Measurements from ENCODE around the gene PNMT. TPM values are rescaled to one million over a fixed set of nuclear protein-coding genes. Genes with fewer than 3 reads are reported as not detected.

PNMT gene
- total and polyA plus RNA-seq, 5 donors from 2014 or later, result 1.2 TPM; not detected in 4

- Mint-ChIP-seq H3K4me3 (peak overlapping the region in 1 of 4 donors; percentile 27), H3K4me1 (peaks cover 13 to 32% (median 21%) of the 10 kb centered on the region in 4 donors), H3K27me3 (peaks cover 52% of the 10 kb centered on the region), H3K27ac (no peak overlapping the region), H3K36me3 (no peaks in the 10 kb centered on the region), H3K9me3 (no peaks in the 10 kb centered on the region)
- no peak overlapping the region for H3K4me3 ChIP-seq (ENCODE audit: low read depth, low read length)
- H3K27ac ChIP-seq (ENCODE audit: insufficient read depth, low read length, poor library complexity, severe bottlenecking), result no peak overlapping the region
- ATAC-seq (ENCODE audit: low read depth in 2 of 2), result no peak
- H3K36me3 ChIP-seq (ENCODE audit: control insufficient read depth, insufficient read depth, low read length), result no peaks in the 10 kb centered on the region
- H3K4me1 ChIP-seq (ENCODE audit: control insufficient read depth, insufficient read depth, low read length, poor library complexity, severe bottlenecking), result peaks cover 26% of the 10 kb centered on the region
- peaks cover 11% of the 10 kb centered on the region for H3K27me3 ChIP-seq (ENCODE audit: control insufficient read depth, insufficient read depth, low read length)
- H3K9me3 ChIP-seq (ENCODE audit: control insufficient read depth in 2 of 2, low read length in 2 of 2), result no peaks in the 10 kb centered on the region
- no peak for DNase-seq
These were observed 43.9 kb upstream of the PNMT start for GRCh38 chr17:39624313-39624712.

DNA sequence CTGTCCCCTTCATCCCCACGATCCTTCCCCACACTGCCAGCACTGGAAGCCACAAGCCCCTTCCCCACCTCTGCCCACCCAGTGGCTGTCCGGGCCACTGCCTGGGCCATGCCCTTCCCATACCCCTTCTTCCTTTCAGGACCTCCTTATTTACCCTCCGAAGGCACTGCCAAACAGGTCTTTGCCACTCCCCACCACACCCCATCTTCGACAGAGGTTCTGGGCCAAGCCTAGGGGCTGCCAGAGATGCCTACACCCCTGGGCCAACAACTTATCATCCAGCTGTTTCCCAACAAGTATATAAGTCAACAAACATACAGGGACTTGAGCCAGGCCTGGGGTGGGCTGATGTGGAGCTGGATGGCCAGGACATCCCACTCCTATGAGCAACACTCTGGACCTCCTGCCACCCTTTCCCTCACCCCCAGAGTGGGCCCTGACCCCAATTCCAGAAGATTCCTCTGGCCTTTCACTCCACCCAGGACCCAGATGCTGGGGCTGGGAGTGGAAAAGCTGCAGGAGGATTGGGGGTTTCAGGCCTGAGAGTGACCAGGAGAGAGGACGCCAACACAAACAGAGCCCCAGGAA, 43.0 kb upstream of the PNMT start:
- Mint-ChIP-seq H3K27ac (no peak overlapping the region), H3K4me3 (peak overlapping the region in 2 of 4 donors; percentile 10 to 33), H3K9me3 (no peaks in the 10 kb centered on the region), H3K36me3 (no peaks in the 10 kb centered on the region), H3K4me1 (peaks cover 13 to 32% (median 21%) of the 10 kb centered on the region in 4 donors), H3K27me3 (peaks cover 54% of the 10 kb centered on the region)
- ATAC-seq (ENCODE audit: low read depth in 2 of 2) (no peak), DNase-seq (no peak)
- H3K4me1 ChIP-seq (ENCODE audit: control insufficient read depth, insufficient read depth, low read length, poor library complexity, severe bottlenecking), result peaks cover 26% of the 10 kb centered on the region
- H3K9me3 ChIP-seq (ENCODE audit: control insufficient read depth in 2 of 2, low read length in 2 of 2), result no peaks in the 10 kb centered on the region
- H3K36me3 ChIP-seq (ENCODE audit: control insufficient read depth, insufficient read depth, low read length), result no peaks in the 10 kb centered on the region
- H3K4me3 ChIP-seq (ENCODE audit: low read depth, low read length), result no peak overlapping the region
- no peak overlapping the region for H3K27ac ChIP-seq (ENCODE audit: insufficient read depth, low read length, poor library complexity, severe bottlenecking)
- peaks cover 11% of the 10 kb centered on the region for H3K27me3 ChIP-seq (ENCODE audit: control insufficient read depth, insufficient read depth, low read length)

DNA sequence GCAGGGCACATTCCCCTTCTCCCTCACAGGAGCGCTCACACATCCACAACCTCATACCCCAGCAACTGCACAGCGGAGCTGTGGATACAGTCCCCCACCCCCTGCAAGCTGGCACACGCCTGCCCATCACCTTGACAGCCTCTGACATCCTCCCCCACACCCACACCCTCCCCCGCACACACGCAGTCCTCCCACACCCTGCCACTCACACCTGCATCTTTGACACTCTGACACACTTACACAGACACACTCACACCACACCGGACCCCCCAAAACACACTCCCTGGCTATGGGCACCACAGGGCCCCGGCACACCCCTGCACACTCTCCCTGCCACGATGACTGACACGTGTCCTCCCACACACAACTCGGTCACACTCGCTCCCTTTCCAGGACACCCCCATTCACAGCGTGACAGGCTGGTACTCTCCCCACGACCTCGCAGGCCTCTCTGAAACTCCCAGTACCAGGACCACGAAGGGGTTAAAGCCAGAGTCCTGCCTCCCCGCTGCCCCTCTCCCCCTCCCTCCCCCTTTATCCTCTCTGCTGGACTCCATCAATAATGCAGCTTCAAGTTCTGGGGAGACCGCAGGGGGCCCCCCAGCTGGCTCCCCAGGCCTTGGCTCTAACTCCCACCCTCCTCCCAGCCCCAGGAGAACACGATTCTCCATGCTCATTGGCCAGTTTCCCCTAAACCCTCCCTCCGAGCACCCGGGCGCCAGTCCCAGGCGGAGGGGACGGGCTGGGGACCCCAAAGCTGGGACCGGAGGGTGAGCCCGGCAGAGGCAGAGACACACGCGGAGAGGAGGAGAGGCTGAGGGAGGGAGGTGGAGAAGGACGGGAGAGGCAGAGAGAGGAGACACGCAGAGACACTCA, 41.8 kb upstream of the PNMT start, which contains the start of gene PPP1R1B:
TSS of gene PPP1R1B (plus strand) at position 782 of the 876 bp plus-strand sequence. CDS start 441 bp downstream, outside the sequence.
- H3K27me3 ChIP-seq (ENCODE audit: control insufficient read depth, insufficient read depth, low read length), result peaks cover 11% of the 10 kb centered on the region
- Mint-ChIP-seq H3K4me3 (peak within 1 kb of the TSS in 1 of 4 donors; percentile 60), H3K27ac (no peak within 1 kb of the TSS), H3K9me3 (peaks cover 0 to 1% (median 0%) of the 10 kb centered on the region in 7 donors), H3K36me3 (no peaks in the 10 kb centered on the region), H3K4me1 (peaks cover 13 to 35% (median 22%) of the 10 kb centered on the region in 4 donors), H3K27me3 (peaks cover 63% of the 10 kb centered on the region)
- ATAC-seq (ENCODE audit: low read depth in 2 of 2) (no peak), DNase-seq (no peak)
- H3K4me1 ChIP-seq (ENCODE audit: control insufficient read depth, insufficient read depth, low read length, poor library complexity, severe bottlenecking), result peaks cover 28% of the 10 kb centered on the region
- no peaks in the 10 kb centered on the region for H3K36me3 ChIP-seq (ENCODE audit: control insufficient read depth, insufficient read depth, low read length)
- no peaks in the 10 kb centered on the region for H3K9me3 ChIP-seq (ENCODE audit: control insufficient read depth in 2 of 2, low read length in 2 of 2)
- H3K4me3 ChIP-seq (ENCODE audit: low read depth, low read length), result no peak within 1 kb of the TSS
- H3K27ac ChIP-seq (ENCODE audit: insufficient read depth, low read length, poor library complexity, severe bottlenecking), result no peak within 1 kb of the TSS

DNA sequence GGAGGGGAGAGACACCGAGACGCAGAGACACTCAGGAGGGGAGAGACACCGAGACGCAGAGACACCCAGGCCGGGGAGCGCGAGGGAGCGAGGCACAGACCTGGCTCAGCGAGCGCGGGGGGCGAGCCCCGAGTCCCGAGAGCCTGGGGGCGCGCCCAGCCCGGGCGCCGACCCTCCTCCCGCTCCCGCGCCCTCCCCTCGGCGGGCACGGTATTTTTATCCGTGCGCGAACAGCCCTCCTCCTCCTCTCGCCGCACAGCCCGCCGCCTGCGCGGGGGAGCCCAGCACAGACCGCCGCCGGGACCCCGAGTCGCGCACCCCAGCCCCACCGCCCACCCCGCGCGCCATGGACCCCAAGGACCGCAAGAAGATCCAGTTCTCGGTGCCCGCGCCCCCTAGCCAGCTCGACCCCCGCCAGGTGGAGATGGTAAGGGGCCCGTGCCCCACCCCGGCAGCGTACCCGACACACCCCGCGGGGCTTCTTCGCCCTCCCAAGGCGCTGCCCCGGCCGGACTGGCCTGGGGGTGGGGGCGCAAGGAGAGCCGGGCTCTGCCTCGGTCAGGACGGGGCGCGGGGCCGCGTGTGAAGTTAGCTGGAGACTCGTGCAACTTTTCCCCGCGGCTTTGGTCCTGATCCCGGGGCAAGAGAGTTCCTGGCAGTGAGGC, 41.1 kb upstream of the PNMT start:
- Mint-ChIP-seq H3K9me3 (peaks cover 0 to 1% (median 0%) of the 10 kb centered on the region in 7 donors), H3K36me3 (no peaks in the 10 kb centered on the region), H3K27ac (no peak overlapping the region), H3K27me3 (peaks cover 60% of the 10 kb centered on the region), H3K4me1 (peaks cover 8 to 33% (median 18%) of the 10 kb centered on the region in 4 donors), H3K4me3 (peak overlapping the region in 1 of 4 donors; percentile 60)
- ATAC-seq (ENCODE audit: low read depth in 2 of 2) (no peak), DNase-seq (no peak)
- no peaks in the 10 kb centered on the region for H3K36me3 ChIP-seq (ENCODE audit: control insufficient read depth, insufficient read depth, low read length)
- no peak overlapping the region for H3K4me3 ChIP-seq (ENCODE audit: low read depth, low read length)
- no peak overlapping the region for H3K27ac ChIP-seq (ENCODE audit: insufficient read depth, low read length, poor library complexity, severe bottlenecking)
- H3K27me3 ChIP-seq (ENCODE audit: control insufficient read depth, insufficient read depth, low read length), result peaks cover 11% of the 10 kb centered on the region
- peaks cover 23% of the 10 kb centered on the region for H3K4me1 ChIP-seq (ENCODE audit: control insufficient read depth, insufficient read depth, low read length, poor library complexity, severe bottlenecking)
- no peaks in the 10 kb centered on the region for H3K9me3 ChIP-seq (ENCODE audit: control insufficient read depth in 2 of 2, low read length in 2 of 2)

- Histone ChIP-seq H3K9me3 (ENCODE audit: control insufficient read depth in 2 of 2, low read length in 2 of 2) (no peaks in the 10 kb centered on the region), H3K36me3 (ENCODE audit: control insufficient read depth, insufficient read depth, low read length) (no peaks in the 10 kb centered on the region), H3K27me3 (ENCODE audit: control insufficient read depth, insufficient read depth, low read length) (peaks cover 11% of the 10 kb centered on the region), H3K4me3 (ENCODE audit: low read depth, low read length) (no peak overlapping the region), H3K4me1 (ENCODE audit: control insufficient read depth, insufficient read depth, low read length, poor library complexity, severe bottlenecking) (peaks cover 21% of the 10 kb centered on the region), H3K27ac (ENCODE audit: insufficient read depth, low read length, poor library complexity, severe bottlenecking) (no peak overlapping the region)
- Mint-ChIP-seq H3K4me1 (peaks cover under 1 to 28% (median 14%) of the 10 kb centered on the region in 4 donors), H3K27ac (no peak overlapping the region), H3K4me3 (peak overlapping the region in 1 of 4 donors; percentile 23), H3K27me3 (peaks cover 56% of the 10 kb centered on the region), H3K9me3 (peaks cover 0 to 1% (median 0%) of the 10 kb centered on the region in 7 donors), H3K36me3 (no peaks in the 10 kb centered on the region)
- DNase-seq (no peak), ATAC-seq (ENCODE audit: low read depth in 2 of 2) (no peak)
These were observed 40.3 kb upstream of the PNMT start for GRCh38 chr17:39627712-39628516.

DNA sequence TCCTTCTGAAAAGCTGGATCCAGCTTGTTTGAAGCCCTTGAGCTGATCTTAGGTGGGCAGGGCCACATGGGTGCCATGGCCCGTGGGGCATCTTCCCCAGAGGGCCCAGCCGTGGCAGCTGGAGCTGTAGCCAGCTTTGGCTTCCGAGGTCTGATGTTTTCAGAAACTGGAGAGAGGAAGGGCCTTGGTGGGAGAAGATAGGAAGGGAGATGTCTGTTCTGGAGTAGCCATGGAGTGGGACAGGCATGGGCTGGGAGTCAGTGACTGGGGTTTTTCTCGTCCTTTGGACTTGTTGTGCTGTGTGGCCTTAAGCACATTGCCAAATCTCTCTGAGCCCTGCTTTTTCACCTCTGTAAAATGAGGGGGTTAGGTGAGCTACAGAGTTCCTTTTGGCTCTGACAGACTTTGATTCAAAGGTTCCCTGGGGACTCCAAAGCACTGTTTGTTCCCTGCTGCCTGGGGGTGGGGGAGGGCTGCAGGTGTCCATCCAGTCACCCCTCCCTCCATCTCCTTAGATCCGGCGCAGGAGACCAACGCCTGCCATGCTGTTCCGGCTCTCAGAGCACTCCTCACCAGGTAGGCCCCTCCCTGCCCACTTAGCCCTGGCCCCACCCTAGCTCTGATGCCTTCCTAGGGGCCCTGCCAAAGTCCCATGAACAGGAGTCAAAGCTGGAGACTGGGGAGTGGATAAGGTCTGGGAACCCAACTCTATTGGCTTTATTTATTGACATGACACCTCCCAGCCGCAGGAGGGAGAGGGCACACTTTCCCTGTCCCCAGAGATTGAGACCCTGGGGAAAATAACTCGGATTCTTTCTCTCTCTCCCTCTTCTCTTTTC, 39.4 kb upstream of the PNMT start:
- no peaks in the 10 kb centered on the region for H3K9me3 ChIP-seq (ENCODE audit: control insufficient read depth in 2 of 2, low read length in 2 of 2)
- no peaks in the 10 kb centered on the region for H3K36me3 ChIP-seq (ENCODE audit: control insufficient read depth, insufficient read depth, low read length)
- DNase-seq (no peak), ATAC-seq (ENCODE audit: low read depth in 2 of 2) (no peak)
- no peak overlapping the region for H3K27ac Mint-ChIP-seq
- H3K4me1 ChIP-seq (ENCODE audit: control insufficient read depth, insufficient read depth, low read length, poor library complexity, severe bottlenecking), result peaks cover 13% of the 10 kb centered on the region
- H3K27ac ChIP-seq (ENCODE audit: insufficient read depth, low read length, poor library complexity, severe bottlenecking), result no peak overlapping the region
- no peak overlapping the region for H3K4me3 ChIP-seq (ENCODE audit: low read depth, low read length)
- H3K4me3 Mint-ChIP-seq, result peak overlapping the region in 1 of 4 donors; percentile 32
- peaks cover 0 to 1% (median 0%) of the 10 kb centered on the region in 7 donors for H3K9me3 Mint-ChIP-seq
- H3K27me3 ChIP-seq (ENCODE audit: control insufficient read depth, insufficient read depth, low read length), result peaks cover 11% of the 10 kb centered on the region
- peaks cover 0 to 23% (median 9%) of the 10 kb centered on the region in 4 donors for H3K4me1 Mint-ChIP-seq
- peaks cover 59% of the 10 kb centered on the region for H3K27me3 Mint-ChIP-seq
- no peaks in the 10 kb centered on the region for H3K36me3 Mint-ChIP-seq
